Mucosa of rectum (tissue), 2 donors: ENCODE results near the gene RFX2.

ENCODE experiments used
- H3K27ac ChIP-seq, 2 donors: one replicate each; pipeline ENCODE4 v1.7.0; 2013; ENCODE audit warnings: inconsistent platforms in 2 of 2, low read depth in 2 of 2, low read length in 2 of 2
- H3K27me3 ChIP-seq, 2 donors: one replicate each; pipeline ENCODE4 v1.7.0; 2013; ENCODE audit warnings: low read length in 2 of 2; ENCODE audit not compliant: control insufficient read depth in 2 of 2, insufficient read depth in 2 of 2
- H3K36me3 ChIP-seq, 2 donors: one replicate each; pipeline ENCODE4 v1.7.0; 2013; ENCODE audit warnings: low read length in 2 of 2; ENCODE audit not compliant: control insufficient read depth in 2 of 2, insufficient read depth in 2 of 2
- H3K4me1 ChIP-seq, 2 donors: one replicate each; pipeline ENCODE4 v1.7.0; 2013; ENCODE audit warnings: low read length in 2 of 2, mild to moderate bottlenecking in 1 of 2; ENCODE audit not compliant: control insufficient read depth in 2 of 2, insufficient read depth in 2 of 2
- H3K4me3 ChIP-seq, 2 donors: one replicate each; pipeline ENCODE4 v1.7.0; 2013; ENCODE audit warnings: low read length in 2 of 2
- H3K9ac ChIP-seq, 2 donors: one replicate each; pipeline ENCODE4 v1.7.0; 2013; ENCODE audit warnings: low read length in 2 of 2, low read depth in 1 of 2, mild to moderate bottlenecking in 1 of 2
- H3K9me3 ChIP-seq, 2 donors: one replicate each; pipeline ENCODE4 v1.7.0; 2013; ENCODE audit warnings: low read length in 2 of 2; ENCODE audit not compliant: control insufficient read depth in 2 of 2
- donor health status: healthy.
- donor health status: Normal muscosa, but diverticular disease.

Gene RFX2

DNA sequence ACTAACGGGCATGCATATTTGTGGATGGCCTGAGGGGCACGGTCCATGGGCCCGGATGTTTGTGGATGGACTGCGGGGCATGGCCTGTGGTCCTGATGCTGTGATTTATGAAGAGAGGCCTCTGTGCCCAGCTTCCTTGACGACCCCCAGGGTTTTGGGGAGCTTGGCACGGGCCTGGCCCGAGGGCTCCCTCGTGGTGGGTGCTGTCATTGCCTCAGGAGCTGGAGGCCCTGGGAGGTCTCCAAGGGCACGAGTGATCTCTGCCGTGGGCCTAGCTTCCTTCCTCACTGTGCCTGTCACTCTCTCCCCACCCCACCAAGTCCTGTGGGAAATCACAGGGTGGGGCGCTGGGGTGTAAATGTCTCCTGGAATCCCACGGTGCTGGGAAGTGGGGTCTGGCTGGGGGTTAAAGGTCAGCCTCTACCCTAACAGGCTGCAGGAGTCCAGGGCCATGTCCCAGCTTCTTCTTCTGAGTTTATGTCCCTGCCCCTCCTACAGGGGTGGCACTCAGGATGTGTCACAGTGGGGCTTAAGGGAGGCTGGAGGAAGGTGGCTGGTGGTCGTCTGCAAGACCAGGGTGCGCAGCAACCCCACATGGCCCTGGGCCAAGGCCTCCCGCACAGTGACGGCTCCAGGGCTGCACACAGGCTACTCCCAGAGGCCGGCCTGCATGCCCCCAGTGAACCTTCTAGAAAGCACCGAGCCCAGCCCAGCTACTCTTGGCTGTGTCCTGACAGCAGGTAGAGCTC lies 104.8 kb downstream of the RFX2 start:
- Histone ChIP-seq H3K9me3 (no peaks in the 10 kb centered on the region), H3K36me3 (peaks cover 11 to 33% of the 10 kb centered on the region in 2 donors), H3K27ac (no peak overlapping the region), H3K4me1 (no peaks in the 10 kb centered on the region), H3K27me3 (no peaks in the 10 kb centered on the region), H3K4me3 (no peak overlapping the region), H3K9ac (no peak overlapping the region)

DNA sequence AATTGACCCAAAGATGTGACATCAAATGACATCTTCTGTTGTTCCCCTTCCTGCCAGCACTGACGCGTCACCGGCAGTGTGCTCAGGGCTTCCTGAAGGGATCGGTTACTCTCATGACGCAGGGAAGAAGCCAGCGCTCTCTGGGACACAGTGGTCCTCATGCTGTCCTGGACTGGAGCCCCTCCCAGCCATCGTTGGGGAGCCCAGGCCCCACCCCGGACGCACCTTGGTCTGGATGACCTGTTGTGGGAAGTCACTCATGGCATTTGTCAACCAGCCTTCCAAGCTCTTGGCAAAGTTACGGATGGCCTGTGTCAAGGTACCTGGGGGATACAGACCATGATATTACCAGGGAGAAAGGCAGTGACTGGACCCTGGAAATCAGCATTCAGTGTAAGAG lies 106.3 kb downstream of the RFX2 start:
- Histone ChIP-seq H3K4me1 (no peaks in the 10 kb centered on the region), H3K27ac (no peak overlapping the region), H3K36me3 (peaks cover 11 to 33% of the 10 kb centered on the region in 2 donors)

DNA sequence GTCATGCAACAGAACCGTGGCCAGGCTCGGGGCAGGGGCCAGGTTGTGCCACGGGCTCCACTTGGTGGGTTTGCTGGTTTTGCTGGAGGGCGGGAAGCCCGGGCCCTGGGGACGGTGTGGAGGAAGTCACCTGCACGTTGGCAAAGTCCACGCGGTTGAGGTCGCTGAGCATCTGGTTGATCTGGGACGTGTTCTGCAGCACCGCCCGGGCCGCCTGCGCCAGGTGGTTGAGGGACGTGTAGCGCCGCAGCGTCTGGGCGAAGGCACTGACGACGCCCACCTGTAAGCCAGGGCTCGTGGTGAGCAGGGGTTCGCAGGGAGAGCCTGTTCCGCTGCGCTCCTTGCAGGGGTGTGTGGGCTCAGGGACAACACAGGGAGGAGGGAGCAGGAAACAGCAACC lies 107.7 kb downstream of the RFX2 start:
- Histone ChIP-seq H3K4me3 (no peak overlapping the region), H3K36me3 (peaks cover 11 to 31% of the 10 kb centered on the region in 2 donors), H3K9me3 (no peaks in the 10 kb centered on the region), H3K9ac (no peak overlapping the region), H3K27ac (no peak overlapping the region), H3K27me3 (no peaks in the 10 kb centered on the region), H3K4me1 (no peaks in the 10 kb centered on the region)

More for the DNA sequence above, 106.3 kb downstream of the RFX2 start:
- Histone ChIP-seq H3K4me3 (no peak overlapping the region), H3K9ac (no peak overlapping the region), H3K9me3 (no peaks in the 10 kb centered on the region), H3K27me3 (no peaks in the 10 kb centered on the region)

DNA sequence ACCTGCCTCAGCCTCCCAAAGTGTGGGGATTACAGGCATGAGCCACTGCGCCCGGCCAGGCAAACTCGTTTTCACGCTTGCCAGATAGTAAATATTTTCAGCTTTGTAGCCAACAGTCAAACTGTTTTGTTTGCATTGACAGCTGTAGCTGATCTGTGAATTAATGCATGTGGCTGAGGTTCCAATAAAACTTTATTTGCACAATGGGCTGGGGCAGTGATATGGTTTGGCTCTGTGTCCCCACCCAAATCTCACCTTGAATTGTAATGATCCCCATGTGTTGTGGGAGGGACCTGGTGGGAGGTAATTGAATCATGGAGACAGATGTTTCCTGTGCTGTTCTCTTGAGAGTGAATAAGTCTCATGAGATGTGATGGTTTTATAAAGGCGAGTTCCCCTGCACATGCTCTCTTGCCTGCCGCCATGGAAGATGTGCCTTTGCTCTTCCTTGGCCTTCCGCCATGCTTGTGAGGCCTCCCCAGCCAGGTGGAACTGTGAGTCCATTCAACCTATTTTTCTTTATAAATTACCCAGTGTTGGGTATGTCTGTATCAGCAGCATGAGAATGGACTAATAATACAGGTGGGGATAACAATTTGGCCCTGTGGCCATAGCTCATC lies 110.0 kb downstream of the RFX2 start:
- Histone ChIP-seq H3K27ac (no peak overlapping the region), H3K4me3 (no peak overlapping the region), H3K9me3 (no peaks in the 10 kb centered on the region), H3K36me3 (peaks cover 10 to 26% of the 10 kb centered on the region in 2 donors), H3K9ac (no peak overlapping the region), H3K27me3 (no peaks in the 10 kb centered on the region), H3K4me1 (no peaks in the 10 kb centered on the region)

DNA sequence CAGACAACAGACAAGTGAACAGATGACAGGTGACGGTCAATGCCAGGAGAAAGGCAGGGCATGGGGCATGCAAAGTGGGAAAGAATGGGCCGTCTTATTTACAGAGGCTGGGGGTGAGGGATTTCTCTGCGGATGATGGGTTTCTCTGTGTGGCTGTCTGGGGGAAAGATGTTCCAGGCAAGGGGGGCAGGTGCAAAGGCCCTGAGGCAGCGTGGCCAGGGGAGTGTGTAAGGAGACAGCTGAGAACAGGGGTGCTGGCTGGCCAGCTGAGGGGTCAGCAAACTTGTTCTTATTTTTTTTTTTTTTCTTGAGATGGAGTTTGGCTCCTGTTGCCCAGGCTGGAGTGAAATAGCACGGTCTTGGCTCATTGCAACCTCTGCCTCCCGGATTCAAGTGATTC lies 110.6 kb downstream of the RFX2 start:
- peaks cover 10 to 26% of the 10 kb centered on the region in 2 donors for H3K36me3 ChIP-seq
- H3K9ac ChIP-seq: no peak overlapping the region
- no peaks in the 10 kb centered on the region for H3K9me3 ChIP-seq
- H3K27me3 ChIP-seq: no peaks in the 10 kb centered on the region
- H3K4me1 ChIP-seq: no peaks in the 10 kb centered on the region
- no peak overlapping the region for H3K4me3 ChIP-seq
- no peak overlapping the region for H3K27ac ChIP-seq

DNA sequence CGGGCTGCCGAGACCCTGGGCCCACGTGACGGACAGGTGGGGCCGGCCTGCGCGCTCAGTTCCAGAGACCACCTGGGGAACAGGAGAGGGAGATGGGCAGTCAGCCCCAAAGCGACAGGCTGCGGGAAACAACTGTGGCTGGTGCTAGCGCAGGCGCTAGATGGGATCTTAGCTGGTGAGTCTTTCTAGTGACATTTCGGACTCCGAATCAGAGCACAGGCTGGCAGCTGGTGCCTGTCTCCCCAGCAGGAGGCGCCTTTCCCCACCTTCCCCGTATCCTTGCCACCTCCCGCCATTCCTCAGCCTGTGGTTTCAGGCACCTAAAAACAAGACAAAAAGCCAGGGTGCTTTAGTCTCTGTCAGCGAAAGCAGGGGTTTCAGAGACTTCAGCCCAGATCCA lies 112.9 kb downstream of the RFX2 start:
- H3K4me1 ChIP-seq: no peaks in the 10 kb centered on the region
- no peaks in the 10 kb centered on the region for H3K27me3 ChIP-seq
- H3K9me3 ChIP-seq: no peaks in the 10 kb centered on the region
- H3K9ac ChIP-seq: no peak overlapping the region
- H3K27ac ChIP-seq: no peak overlapping the region
- H3K4me3 ChIP-seq: no peak overlapping the region
- H3K36me3 ChIP-seq: peaks cover 7 to 16% of the 10 kb centered on the region in 2 donors

DNA sequence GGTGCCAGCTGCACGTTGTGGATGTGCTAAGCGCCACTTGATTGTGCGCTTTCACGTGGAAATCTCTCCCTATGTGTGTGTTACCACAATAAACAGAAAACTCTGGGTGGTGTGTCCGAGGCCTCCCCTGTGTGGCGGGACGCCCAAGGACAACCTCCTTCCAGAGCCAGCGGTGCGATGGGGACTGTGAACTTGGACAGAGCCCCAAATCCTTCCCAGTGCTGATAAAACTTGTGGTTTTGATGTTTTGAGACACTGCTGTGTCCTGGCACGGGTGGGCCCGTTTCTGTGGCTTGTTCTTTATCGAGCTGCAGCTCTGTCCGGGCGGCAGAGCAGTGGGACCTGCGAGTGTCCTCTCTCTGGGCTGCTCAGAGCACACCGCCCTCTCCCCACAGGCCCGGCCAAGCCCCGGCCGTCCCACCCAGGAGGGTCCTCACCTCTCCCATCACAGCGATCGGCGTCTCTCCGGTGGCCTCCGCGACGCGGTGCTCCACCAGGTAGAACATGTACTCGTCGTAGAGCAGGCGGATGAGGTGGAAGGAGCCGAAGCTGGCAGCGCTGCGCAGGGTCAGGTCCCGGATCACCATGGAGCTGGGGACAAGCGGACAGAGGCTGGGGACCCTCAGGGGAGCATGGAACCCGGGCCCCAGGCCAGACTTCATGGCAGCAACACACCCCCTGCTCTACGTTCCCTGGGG lies 113.5 kb downstream of the RFX2 start:
- Histone ChIP-seq H3K4me3 (no peak overlapping the region), H3K27me3 (no peaks in the 10 kb centered on the region), H3K27ac (no peak overlapping the region), H3K9me3 (no peaks in the 10 kb centered on the region), H3K36me3 (peaks cover 7 to 11% of the 10 kb centered on the region in 2 donors), H3K9ac (no peak overlapping the region), H3K4me1 (no peaks in the 10 kb centered on the region)

DNA sequence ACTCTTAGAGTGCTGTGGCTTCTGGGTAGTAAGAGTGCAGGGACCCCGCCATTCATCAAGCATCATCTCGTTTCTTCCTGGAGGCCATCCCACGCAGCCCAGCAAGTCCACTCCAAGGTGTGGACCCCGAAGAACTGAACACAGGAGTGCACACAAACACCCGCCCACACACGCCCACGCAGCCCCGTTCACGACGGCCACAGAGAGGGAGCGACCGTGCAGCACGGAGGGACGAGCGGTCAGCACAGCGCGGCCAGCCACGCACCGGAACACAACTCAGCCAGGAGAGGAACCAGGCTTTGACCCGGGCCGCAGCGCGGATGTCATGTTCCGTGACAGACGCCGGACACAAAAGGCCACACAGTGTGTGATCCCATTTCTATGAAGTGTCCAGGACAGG lies 114.2 kb downstream of the RFX2 start:
- Histone ChIP-seq H3K27me3 (no peaks in the 10 kb centered on the region), H3K27ac (no peak overlapping the region), H3K9me3 (no peaks in the 10 kb centered on the region), H3K4me3 (no peak overlapping the region), H3K36me3 (peaks cover 5 to 10% of the 10 kb centered on the region in 2 donors), H3K4me1 (no peaks in the 10 kb centered on the region), H3K9ac (no peak overlapping the region)

DNA sequence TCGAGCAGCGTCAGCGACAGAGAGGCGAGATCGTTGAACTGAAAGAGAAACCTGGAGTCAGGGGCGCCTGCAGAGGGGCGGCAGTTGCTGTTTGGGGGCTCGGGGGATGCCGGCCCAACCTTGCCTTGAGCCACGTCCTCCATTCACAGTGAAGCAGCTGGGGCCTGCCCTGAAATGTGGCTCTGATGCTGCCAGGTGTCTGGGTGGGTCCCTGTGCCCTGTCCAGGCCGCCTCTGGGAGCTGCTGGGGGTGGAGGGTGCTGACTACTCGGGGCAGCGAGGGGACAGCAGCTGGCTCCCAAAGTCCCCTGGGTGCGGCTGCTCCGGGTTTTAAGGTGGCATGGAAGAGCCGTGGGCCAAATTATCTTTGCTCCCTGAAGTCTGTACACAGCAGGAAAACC lies 114.7 kb downstream of the RFX2 start:
- Histone ChIP-seq H3K4me3 (no peak overlapping the region), H3K4me1 (no peaks in the 10 kb centered on the region), H3K9me3 (no peaks in the 10 kb centered on the region), H3K9ac (no peak overlapping the region), H3K27ac (no peak overlapping the region), H3K27me3 (no peaks in the 10 kb centered on the region), H3K36me3 (peaks cover 4 to 6% of the 10 kb centered on the region in 2 donors)
